IMR-90 (cell line): ENCODE results near the gene C9orf43. TPM values are rescaled to one million over a fixed set of nuclear protein-coding genes. Genes with fewer than 3 reads are reported as not detected.

Source experiments
- ATAC-seq: fragments of 200-7000 bp; cut with Tn5 transposase; 2 replicates; pipeline ENCODE4 v1.9.1; 2020; ENCODE audit warnings: low read depth, mild to moderate bottlenecking, moderate library complexity
- BruUV-seq: library from RNA; stranded (reverse); fragments of 400-500 nt; replicated peaks from 2 replicates; lab custom pipeline; 2021; lab: Mats Ljungman, UMichigan
- CTCF ChIA-PET: fragments of 300-600 bp; formaldehyde crosslinking; extraction: SDS; loops from one replicate; lab custom pipeline; 2021; ENCODE audit warnings: antibody characterized with exemption; lab: Yijun Ruan, JAX
- POLR2A ChIA-PET: fragments of 300-600 bp; sonication (Branson Sonifier 250); formaldehyde crosslinking; loops from one replicate; lab custom pipeline; 2022; ENCODE audit warnings: antibody characterized with exemption; ENCODE audit not compliant: unreplicated experiment; lab: Charles Lee
- DNase-seq: peaks from one replicate; pipeline ENCODE4 v3.0.0; 2013
- H2AFZ ChIP-seq: replicated peaks from 2 replicates; pipeline ENCODE3; 2013; ENCODE audit warnings: low read length, mild to moderate bottlenecking; ENCODE audit not compliant: poor library complexity
- H2AK5ac ChIP-seq: 2 replicates; pipeline ENCODE4 v1.6.1; 2013; ENCODE audit warnings: low read depth, low read length, inconsistent platforms
- H2AK9ac ChIP-seq: replicated peaks from 2 replicates; pipeline ENCODE3; 2013; ENCODE audit warnings: mild to moderate bottlenecking, low read depth, low read length, moderate library complexity; ENCODE audit not compliant: poor library complexity
- H2BK120ac ChIP-seq: 2 replicates; pipeline ENCODE4 v1.6.1; 2013; ENCODE audit warnings: low read depth, low read length, inconsistent platforms
- H2BK15ac ChIP-seq: 3 replicates; pipeline ENCODE4 v1.6.1; 2013; ENCODE audit warnings: low read depth, low read length, inconsistent platforms
- H2BK20ac ChIP-seq: 2 replicates; pipeline ENCODE4 v1.6.1; 2013; ENCODE audit warnings: low read depth, mild to moderate bottlenecking, inconsistent platforms, low read length, moderate library complexity
- H2BK5ac ChIP-seq: 2 replicates; pipeline ENCODE4 v1.6.1; 2013; ENCODE audit warnings: mild to moderate bottlenecking, low read depth, low read length, inconsistent platforms; ENCODE audit not compliant: poor library complexity, severe bottlenecking
- H3K14ac ChIP-seq: replicated peaks from 2 replicates; pipeline ENCODE4 v1.6.1; 2013; ENCODE audit warnings: low read depth, low read length, inconsistent platforms
- H3K18ac ChIP-seq: 2 replicates; pipeline ENCODE4 v1.6.1; 2013; ENCODE audit warnings: low read depth, low read length, control low read depth
- H3K23ac ChIP-seq: 2 replicates; pipeline ENCODE4 v1.6.1; 2013; ENCODE audit warnings: low read depth, low read length, inconsistent platforms
- H3K27ac ChIP-seq: 2 replicates; pipeline ENCODE4 v1.5.1; 2013; ENCODE audit warnings: mild to moderate bottlenecking, control low read depth, low read length; ENCODE audit not compliant: insufficient read depth
- H3K27me3 ChIP-seq: 2 replicates; pipeline ENCODE4 v1.6.1; 2013; ENCODE audit warnings: low read length; ENCODE audit not compliant: control insufficient read depth, insufficient read depth
- H3K36me3 ChIP-seq: 2 replicates; pipeline ENCODE4 v1.6.1; 2013; ENCODE audit warnings: low read length, mixed read lengths; ENCODE audit not compliant: control insufficient read depth, insufficient read depth
- H3K4ac ChIP-seq: 2 replicates; pipeline ENCODE4 v1.6.1; 2013; ENCODE audit warnings: low read depth, low read length, inconsistent platforms
- H3K4me1 ChIP-seq: 2 replicates; pipeline ENCODE4 v1.6.1; 2013; ENCODE audit warnings: low read length, mixed read lengths; ENCODE audit not compliant: control insufficient read depth, insufficient read depth
- H3K4me2 ChIP-seq: 2 replicates; pipeline ENCODE4 v1.6.1; 2013; ENCODE audit warnings: low read depth, mild to moderate bottlenecking, control low read depth, low read length, moderate library complexity
- H3K4me3 ChIP-seq: 2 replicates; pipeline ENCODE4 v1.5.1; 2013; ENCODE audit warnings: low read depth, mild to moderate bottlenecking, control low read depth, low read length, moderate library complexity; ENCODE audit not compliant: insufficient read depth
- H3K56ac ChIP-seq: 2 replicates; pipeline ENCODE4 v1.6.1; 2013; ENCODE audit warnings: low read length, inconsistent platforms; ENCODE audit not compliant: insufficient read depth; ENCODE audit errors: extremely low read depth
- H3K79me1 ChIP-seq, 2 experiments: 2 replicates each; pipeline ENCODE4 v1.6.1; 2013; ENCODE audit warnings: low read length in 2 of 2, inconsistent platforms in 1 of 2, low read depth in 1 of 2
- H3K9ac ChIP-seq: 2 replicates; pipeline ENCODE4 v1.6.1; 2013; ENCODE audit warnings: low read depth, low read length, control low read depth
- H3K9me1 ChIP-seq: 2 replicates; pipeline ENCODE4 v1.6.1; 2013; ENCODE audit warnings: low read length, inconsistent platforms; ENCODE audit not compliant: insufficient read depth
- H3K9me3 ChIP-seq: 2 replicates; pipeline ENCODE4 v1.6.1; 2013; ENCODE audit warnings: low read length; ENCODE audit not compliant: control insufficient read depth, insufficient read depth
- H4K20me1 ChIP-seq: 2 replicates; pipeline ENCODE4 v1.6.1; 2013; ENCODE audit warnings: low read length, inconsistent platforms; ENCODE audit not compliant: insufficient read depth
- H4K5ac ChIP-seq: 2 replicates; pipeline ENCODE4 v1.6.1; 2013; ENCODE audit warnings: mild to moderate bottlenecking, low read depth, low read length, control low read depth
- H4K8ac ChIP-seq, 2 experiments: 2 replicates each; pipeline ENCODE4 v1.6.1; 2013; ENCODE audit warnings: low read depth in 2 of 2, low read length in 2 of 2, control low read depth in 1 of 2, inconsistent platforms in 1 of 2
- H4K91ac ChIP-seq: 2 replicates; pipeline ENCODE4 v1.6.1; 2013; ENCODE audit warnings: low read depth, low read length, inconsistent platforms; ENCODE audit not compliant: insufficient read depth
- BHLHE40 ChIP-seq: fragments of 150-350 bp; IDR thresholded peaks from 2 replicates; pipeline ENCODE4 v1.6.1; 2016; ENCODE audit warnings: mild to moderate bottlenecking, low read depth, low read length
- CEBPB ChIP-seq: IDR thresholded peaks from 2 replicates; pipeline ENCODE4 v1.6.1; 2012; ENCODE audit warnings: low read depth, low read length, improper control_type of control experiment
- CHD1 ChIP-seq: IDR thresholded peaks from 2 replicates; pipeline ENCODE4 v1.6.1; 2012; ENCODE audit warnings: low read depth, low read length, improper control_type of control experiment
- CTCF ChIP-seq: conservative IDR thresholded peaks from 2 replicates; pipeline ENCODE4 v1.5.1; 2012; ENCODE audit warnings: mild to moderate bottlenecking, low read depth, low read length, improper control_type of control experiment
- FOS ChIP-seq: fragments of 150-350 bp; IDR thresholded peaks from 2 replicates; pipeline ENCODE4 v1.6.1; 2016; ENCODE audit warnings: low read depth, low read length
- MAFK ChIP-seq: IDR thresholded peaks from 2 replicates; pipeline ENCODE4 v1.6.1; 2012; ENCODE audit warnings: low read depth, low read length, improper control_type of control experiment
- MAZ ChIP-seq: IDR thresholded peaks from 2 replicates; pipeline ENCODE4 v1.6.1; 2012; ENCODE audit warnings: low read depth, mild to moderate bottlenecking, low read length, improper control_type of control experiment, moderate library complexity, borderline replicate concordance
- MXI1 ChIP-seq: IDR thresholded peaks from 2 replicates; pipeline ENCODE4 v1.6.1; 2012; ENCODE audit warnings: low read depth, mild to moderate bottlenecking, low read length, moderate library complexity, borderline replicate concordance
- NFE2L2 ChIP-seq: fragments of 150-350 bp; IDR thresholded peaks from 2 replicates; pipeline ENCODE4 v1.6.1; 2016; ENCODE audit warnings: low read depth, mild to moderate bottlenecking, low read length
- POLR2A ChIP-seq: IDR thresholded peaks from 2 replicates; pipeline ENCODE4 v1.6.1; 2012; ENCODE audit warnings: mild to moderate bottlenecking, low read depth, low read length
- RAD21 ChIP-seq: IDR thresholded peaks from 2 replicates; pipeline ENCODE4 v1.6.1; 2012; ENCODE audit warnings: low read length, improper control_type of control experiment
- RCOR1 ChIP-seq: IDR thresholded peaks from 2 replicates; pipeline ENCODE4 v1.6.1; 2012; ENCODE audit warnings: mild to moderate bottlenecking, low read length, improper control_type of control experiment; ENCODE audit not compliant: insufficient replicate concordance
- RFX5 ChIP-seq: IDR thresholded peaks from 2 replicates; pipeline ENCODE4 v1.8.0; 2012; ENCODE audit warnings: low read depth, mild to moderate bottlenecking, low read length, moderate library complexity
- SMC3 ChIP-seq: fragments of 150-350 bp; IDR thresholded peaks from 2 replicates; pipeline ENCODE4 v1.6.1; 2016; ENCODE audit warnings: low read depth, mild to moderate bottlenecking, antibody characterized with exemption, low read length, moderate library complexity
- USF2 ChIP-seq: fragments of 150-350 bp; IDR thresholded peaks from 2 replicates; pipeline ENCODE4 v1.6.1; 2017; ENCODE audit warnings: mild to moderate bottlenecking, antibody characterized with exemption, low read length, low read depth
- WGBS, 2 experiments: methylation state at CpG; one replicate each; pipeline versions ENCODE4 v1.1.5 to v1.1.7; 2013; ENCODE audit warnings: missing lambda C conversion rate in 2 of 2; ENCODE audit not compliant: insufficient read length in 1 of 2; ENCODE audit errors: extremely low coverage in 2 of 2; 5-methylcytosine and 5-hydroxymethylcytosine counted together
- dilution Hi-C: fragments of 300-500 bp; cut with HindIII; formaldehyde crosslinking; loops from one replicate; pipeline ENCODE4 v1.14.3; 2018; ENCODE audit warnings: low sequenced_read_pairs; ENCODE audit not compliant: unreplicated experiment
- in situ Hi-C: fragments of 300-500 bp; cut with MboI; formaldehyde crosslinking; loops from 3 replicates; pipeline ENCODE4 v1.14.3; 2019; ENCODE audit warnings: low sequenced_read_pairs, inconsistent platforms, mixed read lengths
- intact Hi-C: fragments of 100-400 bp; cut with micrococcal nuclease; formaldehyde crosslinking; loops from 2 replicates; pipeline ENCODE4 v1.10.0; 2022
- polyA plus RNA-seq, 3 experiments: library from polyadenylated mRNA; depleted of rRNA; stranded (reverse); fragments of >200 nt; gene quantifications; 2 replicates each; pipeline ENCODE4 v1.2.3, GENCODE V29; 2012; ENCODE audit warnings: low replicate concordance in 1 of 3
- total RNA-seq: library from RNA; depleted of rRNA; stranded (reverse); fragments of >200 nt; gene quantifications from 2 replicates; pipeline ENCODE4 v1.2.3, GENCODE V29; 2012
- TF ChIP-seq, protein P1 (sequence below): fragments of 150-350 bp; IDR thresholded peaks from 2 replicates; pipeline ENCODE4 v1.6.1; 2016; ENCODE audit warnings: low read depth, mild to moderate bottlenecking, low read length, moderate library complexity, borderline replicate concordance

The C9orf43 gene
- total and polyA plus RNA-seq, 2 of the 4 experiments (the other 2 are of a cell fraction), result 0.36 to 0.46 TPM

DNA sequence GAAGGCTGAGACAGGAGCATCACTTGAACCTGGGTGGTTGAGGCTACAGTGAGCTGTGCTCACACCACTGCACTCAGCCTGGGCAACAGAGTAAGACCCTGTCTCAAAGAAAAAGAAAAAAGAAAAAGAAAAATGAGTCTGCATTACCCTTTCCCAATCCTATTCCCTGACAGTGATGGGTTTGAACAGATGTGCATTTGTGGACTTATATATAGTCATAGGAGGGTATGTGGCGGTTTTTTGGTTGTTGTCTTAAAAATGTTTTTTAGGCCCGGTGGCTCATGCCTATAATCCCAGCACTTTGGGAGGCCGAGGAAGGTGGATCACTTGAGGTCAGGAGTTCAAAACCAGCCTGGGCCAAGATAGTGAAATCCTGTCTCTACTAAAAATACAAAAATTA lies 47.2 kb upstream of the C9orf43 start:
- Histone ChIP-seq H3K4me2 (no peak overlapping the region), H2BK20ac (no peak overlapping the region), H3K79me1 (no peaks in the 10 kb centered on the region), H3K9me1 (peaks cover 3% of the 10 kb centered on the region; the same call in 1 of the 2 replicates), H3K9ac (no peak overlapping the region), H2BK5ac (no peak overlapping the region), H2BK15ac (no peak overlapping the region), H3K9me3 (no peaks in the 10 kb centered on the region), H3K27ac (no peak overlapping the region), H4K8ac (no peak overlapping the region), H3K23ac (no peak overlapping the region), H2AFZ (no peak overlapping the region), H3K27me3 (peaks cover 31% of the 10 kb centered on the region), H3K56ac (no peak overlapping the region), H2BK120ac (no peak overlapping the region), H2AK9ac (no peak overlapping the region), H4K20me1 (no peaks in the 10 kb centered on the region), H3K4ac (no peak overlapping the region), H4K5ac (no peak overlapping the region), H3K4me1 (no peaks in the 10 kb centered on the region), H3K4me3 (no peak overlapping the region), H2AK5ac (no peak overlapping the region), H4K91ac (no peak overlapping the region), H3K36me3 (no peaks in the 10 kb centered on the region), H3K14ac (no peak overlapping the region), H3K18ac (no peak overlapping the region)
- TF ChIP-seq, protein P1, sequence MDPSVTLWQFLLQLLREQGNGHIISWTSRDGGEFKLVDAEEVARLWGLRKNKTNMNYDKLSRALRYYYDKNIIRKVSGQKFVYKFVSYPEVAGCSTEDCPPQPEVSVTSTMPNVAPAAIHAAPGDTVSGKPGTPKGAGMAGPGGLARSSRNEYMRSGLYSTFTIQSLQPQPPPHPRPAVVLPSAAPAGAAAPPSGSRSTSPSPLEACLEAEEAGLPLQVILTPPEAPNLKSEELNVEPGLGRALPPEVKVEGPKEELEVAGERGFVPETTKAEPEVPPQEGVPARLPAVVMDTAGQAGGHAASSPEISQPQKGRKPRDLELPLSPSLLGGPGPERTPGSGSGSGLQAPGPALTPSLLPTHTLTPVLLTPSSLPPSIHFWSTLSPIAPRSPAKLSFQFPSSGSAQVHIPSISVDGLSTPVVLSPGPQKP, result no peak
- TF ChIP-seq POLR2A (no peak), CTCF (no peak), RAD21 (no peak), RFX5 (no peak), MAFK (no peak), RCOR1 (no peak), CEBPB (no peak), CHD1 (no peak), SMC3 (no peak), MXI1 (no peak), MAZ (no peak), FOS (no peak), NFE2L2 (no peak), USF2 (no peak), BHLHE40 (no peak)
- no peak for ATAC-seq
- WGBS, 2 experiments, result no CpG with 5 or more reads among the region's 3 CpGs
- in situ Hi-C loops (no loop called here), dilution Hi-C loops (no loop called here), intact Hi-C loops (no loop called here)
- no TSS peak for BruUV-seq
- DNase-seq, result no peak
- ChIA-PET POLR2A (no interaction called here), CTCF (interaction anchor here (0.6 kb wide), 1 partner anchor 38 kb away, joined by 3 read pairs; the partner anchor contains the start of gene ALAD)
